Activated CD4-positive, alpha-beta T cell treated with anti-CD3 and anti-CD28 coated beads, Interleukin-2, amount 50 U/mL, for 16 hours (primary cell): ENCODE data around the gene CTDP1.
"Not testable (repeated sequence)": the region's sequence is repeated elsewhere in the genome, so short reads cannot be mapped to it uniquely, and the experiment has no call there.

Experiments
- DNase-seq: peaks from one replicate; pipeline ENCODE4 v3.0.0-alpha.2; 2020

CTDP1 gene

DNA sequence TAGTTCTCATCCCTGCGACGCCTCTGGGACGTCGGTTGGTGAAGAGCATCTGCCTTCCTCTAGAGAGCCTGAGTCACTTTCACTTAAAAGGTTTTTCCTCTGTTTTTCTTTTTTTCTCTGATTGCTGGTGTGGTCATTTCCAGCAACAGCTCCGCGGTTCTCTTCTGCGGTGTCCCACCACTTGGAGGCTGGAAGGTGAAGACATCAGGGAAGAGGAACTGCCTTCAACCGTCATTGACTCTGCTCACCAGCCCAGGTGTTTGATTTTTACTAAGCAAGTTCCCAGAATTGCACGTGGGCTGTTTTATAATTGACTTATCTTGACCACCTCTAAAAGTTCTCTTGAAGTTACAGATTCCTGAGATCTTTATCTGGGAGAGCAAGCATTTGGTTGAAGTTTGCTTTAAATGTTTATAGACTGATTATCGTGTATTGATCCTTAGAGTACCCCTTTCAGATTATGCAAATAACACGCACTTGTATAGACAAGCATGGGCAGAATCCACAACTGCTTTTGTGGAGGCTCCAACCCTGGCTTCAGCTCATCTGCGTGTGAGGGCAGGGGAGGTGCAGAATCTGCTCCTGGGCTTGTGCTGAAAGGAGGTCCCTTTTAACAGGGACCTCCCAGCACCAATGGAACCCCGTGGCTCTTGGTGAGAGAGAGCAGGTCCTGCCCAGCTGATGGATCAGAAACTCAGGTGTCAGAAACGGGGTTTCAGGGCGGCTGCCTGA lies 3.5 kb downstream of the CTDP1 start:
- peak; percentile 86 for DNase-seq

DNA sequence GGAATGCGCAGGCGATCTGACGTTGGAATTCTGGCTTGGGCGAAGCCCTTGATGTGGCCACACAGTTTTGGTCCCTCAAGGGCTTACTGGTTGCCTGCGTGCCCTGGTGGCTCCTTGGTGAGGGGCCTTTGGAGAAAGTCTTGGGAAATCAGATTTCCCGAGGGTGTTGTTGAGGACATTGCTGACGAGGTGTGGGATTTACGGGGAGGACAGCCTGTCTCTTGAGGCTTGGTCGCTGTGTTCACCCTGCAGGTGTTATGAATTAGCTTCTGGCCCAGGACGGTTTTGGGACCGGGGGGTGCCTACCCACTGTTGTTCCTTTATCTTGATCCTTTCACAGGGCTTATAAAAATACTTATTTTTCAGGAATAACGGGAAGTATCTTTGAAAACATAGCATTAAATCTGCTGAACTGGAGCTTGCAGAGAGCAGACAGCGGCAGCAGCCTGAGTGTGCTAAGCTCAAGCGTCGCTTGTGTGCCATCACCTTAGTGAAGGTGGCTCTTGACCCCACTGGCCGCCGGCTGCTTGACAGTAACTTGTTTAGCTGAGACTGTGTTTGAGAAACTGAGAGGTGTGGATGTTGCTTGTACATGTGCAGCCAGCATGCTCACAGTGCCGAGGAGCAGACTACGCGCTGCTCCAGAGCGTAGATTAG lies 4.2 kb downstream of the CTDP1 start:
- DNase-seq = no peak

- no peak for DNase-seq
Measured at GRCh38 chr18:79684283-79684631, 4.7 kb downstream of the CTDP1 start.

DNA sequence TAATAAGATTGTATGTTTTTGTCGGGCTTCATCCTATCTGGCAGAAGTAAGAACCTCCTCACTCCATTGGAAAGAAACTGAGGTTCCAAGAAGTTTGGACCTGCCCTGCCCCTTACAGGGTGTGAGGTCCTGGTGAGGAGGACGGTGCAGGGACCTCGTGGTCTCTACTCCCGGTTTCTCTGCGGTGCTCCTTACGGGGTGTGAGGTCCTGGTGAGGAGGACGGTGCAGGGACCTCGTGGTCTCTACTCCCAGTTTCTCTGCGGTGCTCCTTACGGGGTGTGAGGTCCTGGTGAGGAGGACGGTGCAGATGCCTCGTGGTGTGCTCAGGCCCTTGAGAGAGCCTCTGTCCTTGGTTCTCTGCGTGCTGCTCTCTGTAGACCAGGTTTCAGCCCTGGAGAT lies 5.2 kb downstream of the CTDP1 start:
- no peak for DNase-seq

DNA sequence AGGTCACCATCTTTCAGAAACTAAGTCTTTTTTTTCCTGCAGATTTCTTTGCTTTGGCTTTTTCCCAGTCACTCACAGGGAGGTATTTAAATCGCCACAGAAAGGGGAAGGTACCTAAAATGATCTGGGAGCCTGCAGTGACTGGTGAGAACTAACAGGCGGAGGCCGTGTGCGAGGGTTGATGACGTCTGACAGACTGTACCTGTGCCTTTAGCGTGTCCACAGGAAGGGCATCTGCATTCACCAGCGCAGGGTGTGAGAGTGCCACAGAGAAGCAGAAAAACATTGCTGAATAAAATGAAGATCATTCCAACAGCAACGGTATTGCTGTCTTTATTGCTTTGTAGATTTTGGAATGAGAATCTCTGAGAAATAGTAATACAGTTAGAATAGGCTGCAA lies 5.7 kb downstream of the CTDP1 start:
- DNase-seq = no peak

DNA sequence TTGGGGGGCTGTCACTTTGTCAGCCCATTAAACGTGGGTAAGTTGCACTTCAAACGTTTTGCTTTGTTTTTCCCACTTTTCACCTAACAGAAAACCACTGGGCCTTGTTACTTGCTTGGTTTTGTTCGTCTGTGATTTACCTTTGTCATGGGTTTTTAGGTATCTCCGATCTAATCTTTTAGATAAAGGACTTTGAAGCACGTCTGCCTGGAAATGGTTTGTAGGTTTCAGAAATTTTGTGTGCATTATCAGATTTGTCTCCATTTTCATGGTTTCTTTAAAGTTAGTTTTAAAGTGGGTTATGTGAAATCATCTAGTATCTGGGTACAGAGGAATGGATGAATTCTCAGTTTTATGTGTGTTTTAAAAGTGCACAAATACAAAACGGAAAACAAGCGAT lies 6.4 kb downstream of the CTDP1 start:
- DNase-seq = no peak

- DNase-seq = no peak
Measured at GRCh38 chr18:79687806-79688205, 8.2 kb downstream of the CTDP1 start.

DNA sequence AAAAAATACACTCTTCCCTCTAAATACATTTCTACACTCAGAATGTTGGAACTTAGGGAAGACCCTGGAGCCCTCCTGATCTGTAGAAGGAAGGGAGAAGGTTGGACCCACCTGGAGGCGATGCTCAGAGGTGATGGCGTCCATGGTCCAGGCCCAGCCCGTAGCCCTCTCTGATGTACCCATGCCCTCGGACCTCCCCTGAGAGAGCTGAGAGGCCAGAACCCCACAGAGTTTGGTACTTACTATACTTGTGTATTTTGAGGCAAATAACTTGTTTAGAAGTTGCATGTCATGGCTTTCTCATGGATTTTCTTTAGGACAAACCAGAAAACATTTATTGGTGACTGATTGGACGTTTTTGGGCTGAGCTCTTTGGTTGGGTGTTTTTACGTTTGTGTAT lies 10.5 kb downstream of the CTDP1 start:
- DNase-seq = no peak

DNA sequence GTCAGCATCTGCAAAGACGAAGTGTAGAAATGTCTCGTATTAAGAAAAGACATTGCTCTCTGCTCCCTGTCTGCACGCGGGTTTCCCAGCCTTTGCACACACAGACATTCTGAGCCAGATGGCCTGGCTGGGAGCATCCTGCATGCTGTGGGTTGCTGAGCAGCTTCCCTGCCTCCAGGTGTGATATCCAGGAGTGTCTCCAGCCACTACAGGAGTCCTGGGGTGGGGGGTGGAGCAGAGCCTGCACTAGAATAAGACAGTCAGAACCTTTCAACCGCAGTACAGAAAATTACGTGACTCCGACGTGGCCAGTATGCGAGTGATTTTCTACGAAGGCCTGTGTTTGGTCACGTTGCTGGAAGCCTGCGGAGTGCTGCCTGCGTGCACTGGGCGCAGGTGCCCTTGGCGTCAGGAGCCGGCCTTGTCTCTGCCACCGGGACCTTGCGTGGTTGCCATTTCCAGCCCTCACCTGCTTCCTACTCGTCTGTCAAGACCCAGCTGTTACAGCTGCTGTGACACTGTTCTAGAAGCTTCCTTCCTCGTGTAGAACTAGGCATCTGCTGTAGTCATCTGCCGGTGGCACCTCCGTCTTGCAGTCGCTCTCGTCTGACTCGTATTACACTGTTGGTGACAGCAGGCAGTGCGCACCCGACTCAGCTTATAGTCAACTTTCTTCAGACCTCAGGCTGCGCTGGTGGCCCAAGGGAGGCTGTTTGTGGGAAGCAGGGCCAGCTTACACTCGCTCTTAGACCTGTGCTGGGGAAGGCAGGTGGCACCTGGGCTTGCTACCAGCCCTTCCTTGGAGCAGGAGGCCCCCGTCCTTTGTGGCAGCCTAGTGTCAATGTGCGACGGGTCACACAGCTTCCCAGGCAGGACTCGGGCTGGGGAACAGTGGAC lies 11.2 kb downstream of the CTDP1 start:
- no peak for DNase-seq

DNA sequence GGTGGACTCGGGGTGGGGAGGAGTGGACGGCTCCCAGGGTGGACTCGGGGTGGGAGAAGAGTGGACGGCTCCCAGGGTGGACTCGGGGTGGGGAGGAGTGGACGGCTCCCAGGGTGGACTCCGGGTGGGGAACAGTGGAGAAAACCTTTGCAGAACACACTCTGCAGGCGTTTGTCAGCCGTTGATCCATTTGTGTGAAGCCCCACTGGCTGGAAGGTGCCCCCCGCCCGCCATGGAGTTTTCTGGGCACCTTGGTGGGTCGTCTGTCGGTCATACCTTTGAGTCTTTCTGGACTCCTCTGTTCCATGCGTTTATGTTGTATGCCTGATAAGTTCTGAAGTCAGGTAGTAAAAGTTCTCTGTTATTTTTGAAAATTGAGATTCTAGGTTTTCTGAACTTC lies 12.5 kb downstream of the CTDP1 start:
- no peak for DNase-seq

GRCh38 chr18:79692886-79693285 lies 13.3 kb downstream of the CTDP1 start:
- no peak for DNase-seq

DNA sequence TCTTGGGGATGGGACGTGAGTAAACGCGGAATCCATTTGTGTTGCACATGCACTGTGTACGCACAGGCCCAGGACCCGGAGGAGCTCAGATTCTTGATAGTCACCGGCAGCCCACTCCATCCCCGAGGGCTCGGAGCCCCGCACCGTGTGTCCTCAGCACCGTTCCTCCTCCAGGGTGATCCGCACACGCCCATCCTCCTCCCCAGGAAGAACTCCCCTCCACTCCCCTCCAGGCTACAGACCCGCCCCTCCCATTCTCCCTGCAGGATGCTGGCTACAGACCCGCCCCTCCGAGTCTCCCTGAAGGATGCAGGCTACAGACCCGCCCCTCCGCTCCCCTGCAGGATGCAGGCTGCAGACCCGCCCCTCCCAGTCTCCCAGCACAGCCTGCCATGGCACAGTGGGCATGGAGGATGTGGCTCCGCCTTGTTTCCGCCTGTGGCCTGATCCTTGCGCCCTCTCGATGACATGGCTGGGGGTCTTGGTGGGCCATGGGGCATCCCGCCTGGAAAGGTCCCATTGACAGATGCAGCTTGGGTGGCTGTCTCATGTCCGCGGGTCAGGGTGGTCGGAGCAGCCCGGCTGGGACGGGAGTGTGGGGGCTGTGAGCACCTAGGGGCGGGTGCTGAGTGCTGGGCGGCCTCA lies 14.1 kb downstream of the CTDP1 start:
- DNase-seq = no peak

- DNase-seq = not testable (repeated sequence)
Measured at GRCh38 chr18:79694206-79694894, 14.7 kb downstream of the CTDP1 start.

GRCh38 chr18:79694895-79695213 lies 15.3 kb downstream of the CTDP1 start:
- DNase-seq = no peak

DNA sequence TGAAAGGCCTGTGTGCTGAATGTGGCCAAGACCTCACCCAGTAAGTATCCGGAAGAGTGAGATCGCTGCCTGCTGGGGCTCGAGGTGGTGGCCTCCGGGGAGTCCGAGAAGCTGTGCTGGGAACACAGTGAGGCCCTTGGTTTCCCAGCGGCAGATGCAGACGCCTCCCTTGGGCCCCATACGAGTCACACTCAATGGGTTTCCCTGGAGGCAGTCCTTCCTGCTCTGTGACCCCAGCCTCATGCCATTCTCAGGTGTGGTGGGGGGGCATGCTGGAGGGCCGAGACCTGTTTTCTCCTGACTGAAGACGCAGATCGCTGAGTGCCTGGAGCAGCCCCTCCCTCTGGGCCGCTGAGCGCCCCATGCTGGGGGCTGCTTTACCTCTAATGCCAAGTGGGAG lies 15.7 kb downstream of the CTDP1 start:
- DNase-seq = no peak

DNA sequence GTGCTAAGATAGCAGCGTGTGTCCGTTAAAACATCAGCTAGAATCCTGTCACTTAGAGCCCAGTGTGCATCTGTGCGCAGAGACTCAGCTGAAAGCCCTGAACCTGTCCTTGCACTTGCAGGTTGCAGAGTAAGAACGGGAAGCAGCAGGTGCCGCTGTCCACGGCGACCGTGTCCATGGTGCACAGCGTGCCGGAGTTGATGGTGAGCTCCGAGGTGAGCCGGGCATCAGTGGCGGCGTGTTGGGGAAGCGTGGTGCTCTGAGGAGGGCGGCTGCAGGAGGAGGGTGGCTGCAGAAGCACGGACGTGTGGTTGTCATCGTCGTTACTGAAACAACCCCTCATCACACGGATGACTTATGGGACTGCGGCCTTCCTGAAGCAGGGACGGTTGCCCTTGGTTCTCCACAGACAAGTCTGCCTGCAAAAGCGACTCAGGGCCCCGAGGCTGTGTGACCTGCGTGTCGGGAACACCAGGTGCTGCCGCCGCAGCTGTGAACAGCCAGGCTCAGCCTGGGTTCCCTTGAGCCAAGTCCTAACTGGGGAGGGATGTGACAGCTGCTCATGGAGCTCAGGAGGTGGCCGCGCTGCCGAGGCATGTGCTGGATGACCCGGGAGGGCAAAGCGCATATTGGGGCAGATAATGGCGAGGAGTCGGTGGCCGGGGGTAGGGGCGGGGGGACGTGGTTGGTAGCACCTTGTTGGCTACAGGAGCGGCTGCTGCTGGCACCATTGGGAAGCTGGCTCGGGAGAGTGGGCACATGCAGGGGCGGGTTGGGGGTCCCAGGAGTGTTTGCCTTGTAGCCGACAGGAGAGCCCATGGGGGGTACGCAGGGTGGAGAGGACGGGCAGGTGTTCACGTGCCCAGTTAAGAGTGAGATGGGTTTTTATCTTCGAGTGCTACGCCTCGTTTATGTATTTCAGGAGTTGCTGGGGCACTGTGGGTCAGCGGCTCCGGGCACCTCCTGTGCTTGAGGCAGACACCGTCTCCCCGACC lies 16.6 kb downstream of the CTDP1 start:
- DNase-seq = no peak

DNA sequence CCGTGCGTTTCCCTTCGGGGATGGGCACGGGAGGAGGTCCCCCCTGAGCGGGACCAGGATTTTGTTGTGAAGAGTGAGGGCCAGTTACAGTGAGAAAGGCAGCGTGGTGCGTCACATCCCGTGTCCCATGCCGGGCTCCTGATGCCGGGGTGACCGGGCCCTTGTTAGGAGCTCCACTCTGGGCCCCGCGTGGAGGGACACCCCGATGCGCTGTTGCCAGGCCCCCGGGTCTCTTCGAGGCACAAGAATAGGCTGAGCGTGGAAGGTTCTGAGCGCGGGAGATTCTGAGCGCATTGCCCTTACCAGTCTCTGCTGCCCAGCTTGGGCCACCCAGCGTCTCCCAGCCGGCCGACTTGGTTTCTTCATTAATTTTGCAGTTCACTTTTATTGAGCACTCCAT lies 17.6 kb downstream of the CTDP1 start:
- DNase-seq = no peak

GRCh38 chr18:79697976-79698375 lies 18.4 kb downstream of the CTDP1 start:
- DNase-seq = no peak

GRCh38 chr18:79698668-79699335 lies 19.2 kb downstream of the CTDP1 start:
- no peak for DNase-seq

DNA sequence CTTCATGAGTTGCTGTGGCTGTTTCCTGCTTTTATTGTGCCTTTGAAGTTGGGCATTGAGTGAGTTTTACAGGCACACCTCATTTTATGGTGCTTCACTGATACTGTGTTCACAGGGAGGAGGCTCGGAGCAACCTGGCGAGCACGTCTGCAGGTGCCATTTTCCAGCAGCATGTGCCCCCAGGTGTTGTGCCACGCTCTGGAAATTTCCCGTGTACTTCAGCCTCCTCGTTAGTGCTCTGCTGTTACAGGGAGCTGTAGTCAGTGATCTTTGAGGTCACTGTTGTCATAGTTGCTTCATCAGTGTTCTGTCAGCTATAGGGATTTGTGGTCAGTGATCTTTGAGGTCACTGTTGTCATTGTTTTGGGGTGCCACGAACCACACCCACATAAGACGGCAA lies 20.1 kb downstream of the CTDP1 start:
- DNase-seq = no peak

DNA sequence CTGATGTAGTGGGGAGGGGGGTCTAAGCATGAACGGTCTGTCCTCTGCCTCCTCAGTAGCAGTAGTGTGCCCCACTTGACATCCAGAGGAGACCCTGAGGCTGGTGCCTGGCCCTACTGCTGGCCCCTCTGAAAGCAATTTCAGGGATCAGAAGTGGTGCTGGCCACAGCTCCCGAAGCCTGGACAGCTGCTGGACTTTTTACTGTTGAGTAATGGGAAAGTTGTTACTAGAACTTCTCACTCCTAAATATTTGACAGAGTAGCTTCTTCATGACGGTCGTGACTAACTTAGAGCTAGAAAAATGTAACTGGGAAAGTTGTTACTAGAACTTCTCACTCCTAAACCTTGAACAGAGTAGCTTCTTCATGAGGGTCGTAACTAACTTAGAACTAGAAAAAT lies 23.3 kb downstream of the CTDP1 start:
- DNase-seq = no peak
